Colonic mucosa (tissue), 4 donors: ENCODE data around the gene NDST1. TPM values are rescaled to one million over a fixed set of nuclear protein-coding genes. Genes with fewer than 3 reads are reported as not detected.

ENCODE experiments used
- DNase-seq: peaks from one replicate; pipeline ENCODE4 v3.0.0-alpha.2; 2020
- H3K27ac ChIP-seq: fragments of 200-600 bp; one replicate; pipeline ENCODE4 v1.8.0; 2021
- H3K27me3 ChIP-seq: fragments of 200-600 bp; one replicate; pipeline ENCODE4 v1.8.0; 2021
- H3K36me3 ChIP-seq: fragments of 200-600 bp; one replicate; pipeline ENCODE4 v1.8.0; 2021
- H3K4me1 ChIP-seq: fragments of 200-600 bp; one replicate; pipeline ENCODE4 v1.8.0; 2021; ENCODE audit warnings: mild to moderate bottlenecking
- H3K4me3 ChIP-seq: fragments of 200-600 bp; one replicate; pipeline ENCODE4 v1.8.0; 2021
- H3K9ac ChIP-seq, 2 donors: one replicate each; pipeline ENCODE4 v1.7.0; 2013; ENCODE audit warnings: control low read depth in 2 of 2, low read depth in 2 of 2, low read length in 2 of 2
- H3K9me3 ChIP-seq: fragments of 200-600 bp; one replicate; pipeline ENCODE4 v1.8.0; 2021
- intact Hi-C: fragments of 100-400 bp; cut with DNase I; formaldehyde crosslinking; loops from one replicate; pipeline ENCODE4 v1.14.1; 2022
- total RNA-seq, 2 donors: library from RNA; stranded (reverse); fragmentation: NEBNext Ultra II Directional in 1 of 2; extraction: Animal tissue kit (Norgen Biotek cat#: 25700) in 1 of 2; gene quantifications; one replicate each; pipeline ENCODE4 v1.2.1, GENCODE V29; 2021
- TF ChIP-seq, protein P1 (sequence below): fragments of 200-600 bp; IDR thresholded peaks from one replicate; pipeline ENCODE4 v1.8.0; 2022; ENCODE audit warnings: antibody characterized with exemption, mild to moderate bottlenecking
- donor health status: healthy.
- donor health status: DM: no; HTN: no; CAD: no.
- donor health status: DM: no; HTN: no; CAD: no.

Gene NDST1
- total RNA-seq, 2 donors from 2014 or later = 37.4 to 51.3 TPM

DNA sequence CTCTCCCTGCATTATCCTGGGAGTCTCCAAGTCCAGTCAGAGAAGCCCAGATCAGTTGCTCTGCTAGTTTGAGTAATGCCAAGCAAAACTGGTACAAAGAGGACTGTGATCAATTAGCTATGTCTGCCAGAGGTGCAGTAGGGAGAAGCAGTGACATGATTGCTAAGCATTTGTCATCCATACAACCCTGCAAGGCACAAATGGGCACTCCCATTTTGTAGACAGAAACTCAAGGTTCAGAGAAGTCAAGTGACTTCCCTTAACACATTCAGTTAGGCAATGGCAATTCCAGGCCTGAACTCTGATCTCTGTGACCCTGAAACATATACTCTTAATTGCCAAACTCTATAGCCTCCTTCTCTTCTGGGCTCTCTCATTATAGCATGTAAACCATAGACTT, 34.0 kb downstream of the NDST1 start:
- Histone ChIP-seq H3K4me3 (no peak overlapping the region), H3K36me3 (no peaks in the 10 kb centered on the region), H3K27ac (peak overlapping the region; percentile 67), H3K27me3 (no peaks in the 10 kb centered on the region), H3K9me3 (no peaks in the 10 kb centered on the region), H3K4me1 (peaks cover 8% of the 10 kb centered on the region), H3K9ac (peak overlapping the region in 1 of 2 donors; percentile 59)
- no peak for DNase-seq
- TF ChIP-seq, protein P1, sequence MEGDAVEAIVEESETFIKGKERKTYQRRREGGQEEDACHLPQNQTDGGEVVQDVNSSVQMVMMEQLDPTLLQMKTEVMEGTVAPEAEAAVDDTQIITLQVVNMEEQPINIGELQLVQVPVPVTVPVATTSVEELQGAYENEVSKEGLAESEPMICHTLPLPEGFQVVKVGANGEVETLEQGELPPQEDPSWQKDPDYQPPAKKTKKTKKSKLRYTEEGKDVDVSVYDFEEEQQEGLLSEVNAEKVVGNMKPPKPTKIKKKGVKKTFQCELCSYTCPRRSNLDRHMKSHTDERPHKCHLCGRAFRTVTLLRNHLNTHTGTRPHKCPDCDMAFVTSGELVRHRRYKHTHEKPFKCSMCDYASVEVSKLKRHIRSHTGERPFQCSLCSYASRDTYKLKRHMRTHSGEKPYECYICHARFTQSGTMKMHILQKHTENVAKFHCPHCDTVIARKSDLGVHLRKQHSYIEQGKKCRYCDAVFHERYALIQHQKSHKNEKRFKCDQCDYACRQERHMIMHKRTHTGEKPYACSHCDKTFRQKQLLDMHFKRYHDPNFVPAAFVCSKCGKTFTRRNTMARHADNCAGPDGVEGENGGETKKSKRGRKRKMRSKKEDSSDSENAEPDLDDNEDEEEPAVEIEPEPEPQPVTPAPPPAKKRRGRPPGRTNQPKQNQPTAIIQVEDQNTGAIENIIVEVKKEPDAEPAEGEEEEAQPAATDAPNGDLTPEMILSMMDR = no peak
- intact Hi-C loops = no loop called here

DNA sequence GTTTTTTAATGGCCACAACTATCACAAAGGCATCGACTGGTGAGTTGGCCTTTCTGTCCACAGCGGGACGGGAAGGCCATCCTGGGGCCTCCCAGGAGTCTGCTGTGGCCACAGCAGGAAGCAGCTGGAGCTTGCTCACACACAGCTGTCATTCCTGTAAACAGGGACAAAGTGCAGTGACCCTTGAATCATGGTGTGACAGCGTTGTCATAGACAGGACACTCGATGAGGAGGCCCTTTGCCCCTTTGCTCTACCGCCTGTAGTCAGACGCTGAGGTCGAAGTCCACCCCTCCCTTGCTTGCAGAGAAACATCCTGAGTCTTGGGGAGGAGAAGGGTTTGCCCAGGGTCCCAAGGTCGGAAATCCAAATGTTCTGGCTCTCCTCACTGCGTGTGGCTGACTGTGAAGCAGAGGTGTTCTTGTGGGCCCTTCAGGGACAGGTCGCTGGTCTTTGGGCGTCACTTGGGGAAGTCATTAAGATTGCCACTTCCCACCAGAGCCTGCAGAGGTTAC, 35.1 kb downstream of the NDST1 start:
- intact Hi-C loops = no loop called here
- Histone ChIP-seq H3K4me1 (peaks cover 8% of the 10 kb centered on the region), H3K4me3 (no peak overlapping the region), H3K9me3 (no peaks in the 10 kb centered on the region), H3K27me3 (no peaks in the 10 kb centered on the region), H3K27ac (peak overlapping the region; percentile 67), H3K36me3 (no peaks in the 10 kb centered on the region), H3K9ac (peak overlapping the region in 1 of 2 donors; percentile 59)
- TF ChIP-seq, protein P1 = no peak
- peak; percentile 89 for DNase-seq

DNA sequence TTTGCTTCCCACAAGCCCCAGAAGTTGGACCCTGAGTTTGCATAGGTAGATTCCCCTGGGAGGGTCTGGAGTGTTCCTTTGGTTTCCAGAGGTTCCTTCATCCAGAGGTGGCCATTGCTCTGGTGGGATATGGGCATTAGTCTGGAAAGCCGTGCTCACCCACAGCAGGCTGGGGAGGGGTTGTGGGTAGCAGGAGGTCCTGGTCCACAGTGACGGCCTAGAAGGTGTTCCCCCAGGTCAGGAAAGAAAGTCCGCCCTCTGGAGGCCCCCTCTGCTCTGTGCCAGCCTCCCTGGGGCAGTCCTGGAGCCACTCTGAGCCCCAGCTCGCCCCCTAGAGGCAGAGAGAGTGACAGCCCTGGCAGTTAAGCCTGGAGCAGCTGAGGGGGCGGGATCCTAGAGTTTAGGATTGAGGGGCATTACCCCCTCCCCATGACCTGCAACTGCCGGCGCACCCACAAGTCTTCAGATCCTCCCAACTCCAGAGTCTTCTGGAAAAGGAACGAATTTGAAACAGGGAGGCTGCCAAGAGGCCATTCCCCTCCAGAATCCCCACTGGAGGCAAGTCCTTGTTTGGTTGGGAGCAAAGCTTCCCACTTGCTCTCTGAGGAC, 36.8 kb downstream of the NDST1 start:
- no peak overlapping the region for H3K27ac ChIP-seq
- H3K36me3 ChIP-seq = peaks cover 7% of the 10 kb centered on the region
- H3K4me3 ChIP-seq = no peak overlapping the region
- H3K9me3 ChIP-seq = no peaks in the 10 kb centered on the region
- H3K27me3 ChIP-seq = no peaks in the 10 kb centered on the region
- TF ChIP-seq, protein P1 = peak; percentile 93
- intact Hi-C loops = loop anchor here (2.0 to 5.0 kb wide), 2 partner anchors 62 to 86 kb away; no protein-coding TSS in a partner anchor
- peak; percentile 88 for DNase-seq
- peaks cover 8% of the 10 kb centered on the region for H3K4me1 ChIP-seq
- H3K9ac ChIP-seq = no peak overlapping the region

DNA sequence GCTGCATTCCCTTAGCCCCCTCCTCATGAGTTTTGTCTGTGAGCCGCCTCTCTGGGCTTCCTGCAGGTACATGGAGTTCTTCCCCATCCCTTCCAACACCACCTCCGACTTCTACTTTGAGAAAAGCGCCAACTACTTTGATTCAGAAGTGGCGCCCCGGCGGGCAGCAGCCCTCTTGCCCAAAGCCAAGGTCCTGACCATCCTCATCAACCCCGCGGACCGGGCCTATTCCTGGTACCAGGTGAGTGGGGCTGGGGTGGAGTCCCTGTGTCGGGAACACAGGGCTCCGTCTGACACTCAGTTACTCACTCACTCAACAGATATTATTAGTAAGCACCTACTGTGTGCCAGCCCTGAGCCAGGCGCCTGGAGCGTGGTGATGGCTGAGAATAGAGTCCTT, 37.3 kb downstream of the NDST1 start:
- Histone ChIP-seq H3K27me3 (no peaks in the 10 kb centered on the region), H3K4me1 (peaks cover 8% of the 10 kb centered on the region), H3K9me3 (no peaks in the 10 kb centered on the region), H3K36me3 (peaks cover 7% of the 10 kb centered on the region), H3K9ac (no peak overlapping the region), H3K4me3 (no peak overlapping the region), H3K27ac (no peak overlapping the region)
- TF ChIP-seq, protein P1 = no peak
- intact Hi-C loops = loop anchor here (2.0 to 5.0 kb wide), 2 partner anchors 63 to 86 kb away; no protein-coding TSS in a partner anchor
- no peak for DNase-seq

DNA sequence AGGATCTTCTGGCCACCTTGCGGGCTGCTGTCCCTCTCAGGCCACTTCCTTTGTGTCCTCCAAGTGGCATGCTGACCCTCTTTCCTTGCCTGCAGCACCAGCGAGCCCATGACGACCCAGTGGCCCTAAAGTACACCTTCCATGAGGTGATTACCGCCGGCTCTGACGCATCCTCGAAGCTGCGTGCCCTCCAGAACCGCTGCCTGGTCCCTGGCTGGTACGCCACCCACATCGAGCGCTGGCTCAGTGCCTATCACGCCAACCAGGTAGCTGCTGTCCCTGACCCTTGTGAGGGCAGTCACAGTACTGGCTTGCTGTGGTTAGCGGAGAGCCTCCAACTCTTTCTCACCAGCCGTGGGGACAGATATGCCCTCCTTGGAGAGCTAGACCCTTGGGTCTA, 40.2 kb downstream of the NDST1 start:
- Histone ChIP-seq H3K9me3 (no peaks in the 10 kb centered on the region), H3K4me1 (peaks cover 4% of the 10 kb centered on the region), H3K27me3 (no peaks in the 10 kb centered on the region), H3K27ac (no peak overlapping the region), H3K36me3 (peaks cover 14% of the 10 kb centered on the region), H3K9ac (no peak overlapping the region), H3K4me3 (no peak overlapping the region)
- TF ChIP-seq, protein P1 = no peak
- intact Hi-C loops = loop anchor here (5.0 kb wide), 1 partner anchor 66 kb away; no protein-coding TSS in a partner anchor
- DNase-seq = no peak
